Gastroesophageal sphincter (tissue), 4 donors: ENCODE data around the gene TSC22D2. TPM values are rescaled to one million over a fixed set of nuclear protein-coding genes. Genes with fewer than 3 reads are reported as not detected.

Experiments used
- ATAC-seq: fragments of 150-250 bp; one replicate; pipeline ENCODE4 v1.9.1; 2016; ENCODE audit warnings: mild to moderate bottlenecking, moderate library complexity
- H3K27ac ChIP-seq, 4 donors: fragments of 200-600 bp; sonication (generic) in 3 of 4; 1 replicate in 3 of 4; 2 replicates in 1 of 4; pipeline ENCODE4 v1.5.1; 2016 to 2019
- H3K27me3 ChIP-seq: fragments of 200-600 bp; sonication (generic); one replicate; pipeline ENCODE4 v1.5.1; 2019
- H3K36me3 ChIP-seq, 2 donors: fragments of 200-600 bp; sonication (generic); one replicate each; pipeline ENCODE4 v1.5.1; 2019; ENCODE audit warnings: control low read depth in 1 of 2
- H3K4me1 ChIP-seq, 3 donors: fragments of 200-600 bp; sonication (generic); 1 replicate in 2 of 3; 2 replicates in 1 of 3; pipeline ENCODE4 v1.5.1; 2016 to 2019; ENCODE audit warnings: control low read depth in 2 of 3
- H3K4me3 ChIP-seq, 2 donors: fragments of 200-600 bp; sonication (generic); one replicate each; pipeline ENCODE4 v1.5.1; 2019; ENCODE audit warnings: mild to moderate bottlenecking in 1 of 2, moderate library complexity in 1 of 2
- H3K9me3 ChIP-seq, 3 donors: fragments of 200-600 bp; sonication (generic); one replicate each; pipeline ENCODE4 v1.5.1; 2017 to 2019; ENCODE audit warnings: control low read depth in 2 of 3
- CTCF ChIP-seq, 4 experiments: fragments of 200-600 bp in 2 of 4; fragments of 450-650 bp in 2 of 4; sonication (generic) in 1 of 4; IDR thresholded peaks; one replicate each; pipeline ENCODE4 v1.5.1; 2017 to 2019; ENCODE audit warnings: antibody characterized with exemption in 4 of 4, mild to moderate bottlenecking in 2 of 4, moderate library complexity in 2 of 4
- EP300 ChIP-seq: sonication (generic); formaldehyde crosslinking; IDR thresholded peaks from one replicate; pipeline ENCODE4 v1.6.1; 2017; ENCODE audit warnings: antibody characterized with exemption, mild to moderate bottlenecking
- POLR2A ChIP-seq, 2 donors: fragments of 450-650 bp; IDR thresholded peaks; one replicate each; pipeline ENCODE4 v1.6.1; 2017; ENCODE audit warnings: antibody characterized with exemption in 2 of 2, mild to moderate bottlenecking in 2 of 2, moderate library complexity in 1 of 2
- POLR2AphosphoS5 ChIP-seq: sonication (generic); formaldehyde crosslinking; IDR thresholded peaks from one replicate; pipeline ENCODE4 v1.6.1; 2017; ENCODE audit warnings: antibody characterized with exemption
- WGBS, 2 donors: methylation state at CpG; one replicate each; pipeline ENCODE4 v1.1.5; 2018; ENCODE audit warnings: low coverage in 1 of 2; 5-methylcytosine and 5-hydroxymethylcytosine counted together
- total RNA-seq, 4 donors: library from RNA; depleted of rRNA; stranded (reverse); fragments of >200 nt; gene quantifications; one replicate each; pipeline ENCODE4 v1.1.0, GENCODE V29; 2016

Gene TSC22D2
- total RNA-seq, 4 donors from 2014 or later: 15.4 to 30.0 (median 26.0) TPM

- H3K36me3 ChIP-seq: no peaks in the 10 kb centered on the region
- H3K27me3 ChIP-seq: no peaks in the 10 kb centered on the region
- no peak for ATAC-seq
- H3K27ac ChIP-seq: peak overlapping the region; percentile 4 to 22 (median 18)
- H3K4me3 ChIP-seq: no peak overlapping the region
- peaks cover 22 to 82% (median 24%) of the 10 kb centered on the region in 3 donors for H3K4me1 ChIP-seq
- no peaks in the 10 kb centered on the region for H3K9me3 ChIP-seq
- 25 to 100% methylated on average over 1 of the region's 1 CpG for WGBS, 2 donors
- TF ChIP-seq POLR2A (IDR thresholded peaks at IDR 0.05) (no peak), EP300 (no peak), CTCF (IDR thresholded peaks at IDR 0.05) (no peak), POLR2AphosphoS5 (no peak)
Observed at GRCh38 chr3:150451329-150452048, 43.4 kb downstream of the TSC22D2 start.

- TF ChIP-seq CTCF (IDR thresholded peaks at IDR 0.05) (no peak), POLR2AphosphoS5 (no peak), EP300 (no peak)
- no peak overlapping the region for H3K27ac ChIP-seq
- H3K4me1 ChIP-seq: peaks cover 6 to 71% (median 20%) of the 10 kb centered on the region in 3 donors
- no peaks in the 10 kb centered on the region for H3K9me3 ChIP-seq
- ATAC-seq: no peak
- H3K4me3 ChIP-seq: no peak overlapping the region
- WGBS, 2 donors: 98 to 100% methylated on average over 4 of the region's 4 CpGs
- H3K27me3 ChIP-seq: no peaks in the 10 kb centered on the region
- peaks cover 0 to 12% of the 10 kb centered on the region in 2 donors for H3K36me3 ChIP-seq
Observed at GRCh38 chr3:150453353-150453752, 45.3 kb downstream of the TSC22D2 start.

GRCh38 chr3:150454085-150454484 is 46.0 kb downstream of the TSC22D2 start:
- peaks cover 0 to 19% of the 10 kb centered on the region in 2 donors for H3K36me3 ChIP-seq
- no peaks in the 10 kb centered on the region for H3K27me3 ChIP-seq
- no peaks in the 10 kb centered on the region for H3K9me3 ChIP-seq
- no peak overlapping the region for H3K4me3 ChIP-seq
- peaks cover 6 to 63% (median 17%) of the 10 kb centered on the region in 3 donors for H3K4me1 ChIP-seq
- no peak for TF ChIP-seq CTCF (IDR thresholded peaks at IDR 0.05)
- TF ChIP-seq POLR2A (IDR thresholded peaks at IDR 0.05): no peak
- TF ChIP-seq EP300: no peak
- TF ChIP-seq POLR2AphosphoS5: no peak
- no peak for ATAC-seq
- WGBS, 2 donors: 85 to 88% methylated on average over 2 of the region's 2 CpGs
- H3K27ac ChIP-seq: peak overlapping the region; percentile 23 to 48 (median 35)

- ATAC-seq: no peak
- Histone ChIP-seq H3K36me3 (peaks cover 0 to 22% of the 10 kb centered on the region in 2 donors), H3K27ac (peak overlapping the region; percentile 23 to 48 (median 35)), H3K9me3 (no peaks in the 10 kb centered on the region), H3K4me3 (no peak overlapping the region), H3K27me3 (no peaks in the 10 kb centered on the region), H3K4me1 (peaks cover 6 to 58% (median 14%) of the 10 kb centered on the region in 3 donors)
- TF ChIP-seq EP300 (no peak), POLR2A (IDR thresholded peaks at IDR 0.05) (no peak), POLR2AphosphoS5 (no peak), CTCF (IDR thresholded peaks at IDR 0.05) (no peak)
- WGBS, 2 donors: 45 to 50% methylated on average over 1 of the region's 1 CpG
Observed at GRCh38 chr3:150454622-150455021, 46.5 kb downstream of the TSC22D2 start.

GRCh38 chr3:150455341-150455740 is 47.2 kb downstream of the TSC22D2 start:
- TF ChIP-seq EP300: no peak
- no peak for TF ChIP-seq POLR2A (IDR thresholded peaks at IDR 0.05)
- no peak for TF ChIP-seq POLR2AphosphoS5
- no peak for TF ChIP-seq CTCF (IDR thresholded peaks at IDR 0.05)
- peak overlapping the region in 1 of 4 donors; percentile 11 for H3K27ac ChIP-seq
- no peaks in the 10 kb centered on the region for H3K9me3 ChIP-seq
- ATAC-seq: no peak
- 33 to 47% methylated on average over 1 of the region's 1 CpG for WGBS, 2 donors
- peaks cover 6 to 51% (median 7%) of the 10 kb centered on the region in 3 donors for H3K4me1 ChIP-seq
- no peaks in the 10 kb centered on the region for H3K27me3 ChIP-seq
- no peak overlapping the region for H3K4me3 ChIP-seq
- H3K36me3 ChIP-seq: peaks cover 0 to 22% of the 10 kb centered on the region in 2 donors
